Activated naive CD4-positive, alpha-beta T cell treated with anti-CD3 and anti-CD28 coated beads for 36 hours (primary cell): ENCODE measurements around the gene EIF4G2. TPM values are rescaled to one million over a fixed set of nuclear protein-coding genes. Genes with fewer than 3 reads are reported as not detected.

Experiments
- CTCF ChIA-PET: fragments of 350-600 bp; sonication (Branson Sonifier 250); formaldehyde crosslinking; loops from one replicate; lab custom pipeline; 2021; ENCODE audit warnings: antibody characterized with exemption; lab: Charles Lee
- DNase-seq: peaks from one replicate; pipeline ENCODE4 v3.0.0-alpha.2; 2020
- H3K27ac Mint-ChIP-seq: one replicate; pipeline ENCODE4 v1.8.0; 2021; ENCODE audit warnings: mild to moderate bottlenecking, mixed read lengths
- H3K27me3 Mint-ChIP-seq: one replicate; pipeline ENCODE4 v1.8.0; 2021; ENCODE audit warnings: low read depth, mixed read lengths
- H3K36me3 Mint-ChIP-seq: one replicate; pipeline ENCODE4 v1.8.0; 2021; ENCODE audit warnings: low read depth, mixed read lengths
- H3K4me1 Mint-ChIP-seq: one replicate; pipeline ENCODE4 v1.8.0; 2021; ENCODE audit warnings: low read depth, mixed read lengths
- H3K4me3 Mint-ChIP-seq: one replicate; pipeline ENCODE4 v1.8.0; 2021; ENCODE audit warnings: mild to moderate bottlenecking, moderate library complexity, mixed read lengths
- H3K9me3 Mint-ChIP-seq: one replicate; pipeline ENCODE4 v1.8.0; 2021; ENCODE audit warnings: mixed read lengths
- intact Hi-C: fragments of 100-400 bp; cut with micrococcal nuclease; formaldehyde crosslinking; loops from one replicate; pipeline ENCODE4 v1.15.1; 2023
- total RNA-seq, 2 experiments: library from RNA; stranded (reverse); gene quantifications; one replicate each; pipeline ENCODE4 v1.2.3, GENCODE V29; 2021

Gene EIF4G2
- total RNA-seq, 2 experiments from 2014 or later: 640 to 734 TPM

DNA sequence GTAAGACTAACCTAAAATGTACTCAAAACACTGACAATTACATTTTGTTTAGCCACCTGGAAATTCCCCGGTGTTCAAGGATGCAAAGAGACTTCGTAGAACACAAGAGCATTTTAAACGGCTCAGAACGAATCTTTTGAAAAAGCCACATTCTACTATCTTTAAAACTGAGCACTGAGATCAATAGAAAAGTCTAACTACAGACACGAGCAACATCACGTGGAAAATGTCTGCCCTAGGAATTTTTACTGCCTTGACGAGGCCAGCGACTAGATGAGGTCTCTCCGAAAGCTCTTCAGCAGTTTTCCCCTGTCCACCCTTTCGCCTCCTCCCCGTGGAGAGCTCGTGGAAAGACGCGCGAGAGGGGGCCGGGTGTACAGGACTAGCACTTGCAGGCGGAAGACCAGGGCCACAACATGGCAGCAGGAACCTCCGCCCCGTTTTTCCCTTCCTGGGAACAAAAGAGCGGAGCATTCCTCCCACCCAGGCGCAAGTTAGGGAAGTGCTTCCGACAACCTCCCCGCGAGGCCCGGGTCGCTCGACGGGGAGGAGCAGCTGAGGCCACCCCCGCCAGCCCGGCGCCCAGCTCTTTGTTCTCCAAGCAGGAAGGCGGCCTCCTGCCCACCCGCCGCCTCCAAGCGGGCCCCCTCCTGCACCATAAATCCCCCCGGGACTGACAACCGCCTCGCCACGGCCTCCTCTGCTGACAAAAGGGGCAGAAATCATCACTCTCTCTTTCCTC, 1.1 kb downstream of the EIF4G2 start:
- peaks cover 48% of the 10 kb centered on the region for H3K4me1 Mint-ChIP-seq
- peaks cover 48% of the 10 kb centered on the region for H3K36me3 Mint-ChIP-seq
- CTCF ChIA-PET: interaction anchor here (3.1 kb wide), 1 partner anchor 15 kb away, joined by 18 read pairs; no protein-coding TSS in a partner anchor
- DNase-seq: peak; percentile 58
- H3K27me3 Mint-ChIP-seq: no peaks in the 10 kb centered on the region
- H3K4me3 Mint-ChIP-seq: peak overlapping the region; percentile 95
- H3K27ac Mint-ChIP-seq: peak overlapping the region; percentile 97
- H3K9me3 Mint-ChIP-seq: no peaks in the 10 kb centered on the region
- intact Hi-C loops: loop anchor here (1.0 to 5.0 kb wide), 8 partner anchors 9 to 1036 kb away; partner anchors contain the start of genes CTR9, GALNT18, RNF141 and ZBED5

DNA sequence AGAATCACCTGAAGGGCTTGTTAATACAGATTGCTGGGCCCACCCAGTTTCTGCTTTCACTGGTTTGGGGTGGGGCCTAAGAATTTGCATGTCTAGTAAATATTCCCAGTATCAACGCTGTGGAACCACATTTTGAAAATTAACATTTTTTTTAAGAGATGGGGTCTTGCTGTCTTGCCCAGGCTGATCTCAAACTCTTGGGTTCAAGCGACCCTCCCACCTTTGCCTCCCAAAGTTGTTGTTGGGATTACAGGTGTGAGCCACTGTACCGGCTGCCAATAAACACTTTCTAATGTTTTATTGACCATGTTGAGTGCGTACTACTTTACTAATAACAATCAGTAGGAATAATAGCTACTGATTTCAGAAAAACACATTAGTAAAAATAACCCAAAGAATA, 2.5 kb downstream of the EIF4G2 start:
- DNase-seq: no peak
- Mint-ChIP-seq H3K4me3 (peak overlapping the region; percentile 95), H3K27ac (peak overlapping the region; percentile 97), H3K27me3 (no peaks in the 10 kb centered on the region), H3K4me1 (peaks cover 62% of the 10 kb centered on the region), H3K9me3 (no peaks in the 10 kb centered on the region), H3K36me3 (peaks cover 62% of the 10 kb centered on the region)
- CTCF ChIA-PET: interaction anchor here (1.1 kb wide), 1 partner anchor 13 kb away, joined by 4 read pairs; no protein-coding TSS in a partner anchor
- intact Hi-C loops: loop anchor here (5.0 kb wide), 3 partner anchors 126 to 816 kb away; partner anchors contain the start of genes GALNT18 and RNF141

DNA sequence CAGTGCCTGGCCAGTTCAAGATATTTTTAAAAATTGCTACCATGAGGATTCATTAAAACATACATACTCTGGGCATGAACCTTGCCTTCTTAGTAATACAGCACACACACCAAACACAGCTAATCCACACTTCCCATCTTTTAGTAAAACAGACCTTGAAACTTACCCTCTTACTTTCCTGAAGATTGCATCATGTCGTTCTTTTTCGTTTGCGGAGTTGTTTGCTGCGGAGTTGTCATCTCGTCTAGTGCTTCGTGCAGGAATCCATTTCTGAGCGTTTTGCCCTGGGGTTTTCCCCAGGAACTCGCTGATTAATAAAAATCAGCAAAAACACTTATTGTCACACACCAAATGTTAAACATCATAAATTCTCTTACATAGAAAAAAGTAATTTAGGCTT, 3.0 kb downstream of the EIF4G2 start:
- H3K4me3 Mint-ChIP-seq: peak overlapping the region; percentile 22
- no peaks in the 10 kb centered on the region for H3K9me3 Mint-ChIP-seq
- H3K36me3 Mint-ChIP-seq: peaks cover 66% of the 10 kb centered on the region
- H3K27ac Mint-ChIP-seq: peak overlapping the region; percentile 97
- H3K4me1 Mint-ChIP-seq: peaks cover 65% of the 10 kb centered on the region
- DNase-seq: peak; percentile 12
- CTCF ChIA-PET: interaction anchor here (3.6 kb wide), 1 partner anchor 13 kb away, joined by 32 read pairs; no protein-coding TSS in a partner anchor
- intact Hi-C loops: loop anchor here (5.0 kb wide), 3 partner anchors 127 to 817 kb away; partner anchors contain the start of genes GALNT18 and RNF141
- no peaks in the 10 kb centered on the region for H3K27me3 Mint-ChIP-seq

DNA sequence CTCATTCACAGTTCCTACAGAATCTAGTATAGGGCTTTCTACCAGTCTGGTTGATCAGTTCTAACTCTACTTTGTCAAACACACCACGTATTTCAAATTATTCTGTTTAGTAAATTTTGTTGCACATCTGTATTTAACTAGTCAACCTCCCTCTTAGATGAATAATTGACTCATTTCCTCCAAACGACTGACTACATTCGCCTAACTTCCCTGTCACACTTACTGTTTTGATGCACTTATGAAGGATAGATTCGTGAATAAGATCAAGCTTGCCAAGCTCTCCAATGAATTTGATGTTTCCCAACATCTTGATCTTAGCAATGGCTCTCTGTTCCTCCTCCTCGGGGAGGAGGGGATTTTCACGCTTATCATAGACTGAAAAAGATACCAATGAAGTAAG, 5.0 kb downstream of the EIF4G2 start:
- H3K27ac Mint-ChIP-seq: peak overlapping the region; percentile 10
- intact Hi-C loops: no loop called here
- H3K4me3 Mint-ChIP-seq: no peak overlapping the region
- DNase-seq: no peak
- peaks cover 74% of the 10 kb centered on the region for H3K4me1 Mint-ChIP-seq
- H3K36me3 Mint-ChIP-seq: peaks cover 84% of the 10 kb centered on the region
- CTCF ChIA-PET: interaction anchor here (0.8 to 3.6 kb wide), 4 partner anchors 10 to 224 kb away, joined by 3 to 32 read pairs (median 4); no protein-coding TSS in a partner anchor
- no peaks in the 10 kb centered on the region for H3K27me3 Mint-ChIP-seq
- no peaks in the 10 kb centered on the region for H3K9me3 Mint-ChIP-seq

DNA sequence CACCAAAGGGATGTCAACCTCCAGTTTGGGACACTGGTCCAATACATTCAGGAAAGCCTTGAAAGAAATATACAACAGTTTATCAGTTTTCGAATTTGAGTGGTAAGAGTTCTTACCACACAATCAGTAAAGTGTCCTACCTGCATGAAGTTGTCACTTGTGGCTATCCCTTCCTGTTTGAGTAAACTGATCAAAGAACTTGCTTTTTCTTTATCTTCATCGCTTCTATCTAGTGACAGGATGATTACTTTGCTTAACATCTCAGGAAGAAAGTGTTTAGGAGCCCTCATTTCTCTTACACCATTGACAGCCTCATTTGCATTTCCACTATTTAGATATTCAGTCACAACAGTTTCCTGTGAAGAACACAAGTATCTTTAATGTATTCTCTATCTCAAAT, 8.4 kb downstream of the EIF4G2 start:
- Mint-ChIP-seq H3K9me3 (no peaks in the 10 kb centered on the region), H3K36me3 (peaks cover 68% of the 10 kb centered on the region), H3K4me3 (no peak overlapping the region), H3K4me1 (peaks cover 62% of the 10 kb centered on the region), H3K27me3 (no peaks in the 10 kb centered on the region), H3K27ac (peak overlapping the region; percentile 81)
- intact Hi-C loops: no loop called here
- no peak for DNase-seq
- CTCF ChIA-PET: interaction anchor here (1.2 to 2.1 kb wide), 3 partner anchors 8 to 134 kb away, joined by 3 to 8 read pairs (median 3); no protein-coding TSS in a partner anchor

DNA sequence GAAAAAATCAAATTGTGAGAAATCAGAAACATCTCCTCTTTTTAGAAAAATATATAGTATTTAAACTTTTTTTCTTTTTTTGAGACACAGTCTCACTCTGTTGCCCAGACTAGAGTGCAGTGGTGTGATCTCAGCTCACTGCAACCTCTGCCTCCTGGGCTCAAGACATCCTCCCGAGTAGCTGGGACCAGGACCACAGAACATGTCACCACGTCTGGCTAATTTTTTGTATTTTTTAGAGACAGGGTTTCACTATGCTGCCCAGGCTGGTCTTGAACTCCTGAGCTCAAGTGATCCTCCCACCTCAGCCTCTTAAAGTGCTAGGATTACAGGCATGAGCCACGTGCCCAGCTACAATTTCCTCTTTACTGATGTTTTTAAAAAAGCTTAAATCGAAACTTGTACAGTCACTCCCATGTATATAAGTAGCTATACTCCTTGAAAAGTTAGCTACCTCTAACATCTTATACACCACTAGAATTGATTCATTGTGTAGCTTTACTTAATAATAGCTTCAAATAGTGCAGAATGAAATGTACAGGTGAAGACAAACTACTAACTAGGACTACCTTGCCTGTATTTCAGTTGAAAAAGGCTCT, 10.3 kb downstream of the EIF4G2 start:
- H3K9me3 Mint-ChIP-seq: no peaks in the 10 kb centered on the region
- intact Hi-C loops: loop anchor here (1.0 kb wide), 1 partner anchor 10 kb away; the partner anchor contains the start of gene EIF4G2
- H3K4me3 Mint-ChIP-seq: no peak overlapping the region
- CTCF ChIA-PET: interaction anchor here (1.9 kb wide), 1 partner anchor 229 kb away, joined by 5 read pairs; no protein-coding TSS in a partner anchor
- H3K27ac Mint-ChIP-seq: peak overlapping the region; percentile 39
- no peaks in the 10 kb centered on the region for H3K27me3 Mint-ChIP-seq
- H3K36me3 Mint-ChIP-seq: peaks cover 52% of the 10 kb centered on the region
- H3K4me1 Mint-ChIP-seq: peaks cover 51% of the 10 kb centered on the region
- no peak for DNase-seq

DNA sequence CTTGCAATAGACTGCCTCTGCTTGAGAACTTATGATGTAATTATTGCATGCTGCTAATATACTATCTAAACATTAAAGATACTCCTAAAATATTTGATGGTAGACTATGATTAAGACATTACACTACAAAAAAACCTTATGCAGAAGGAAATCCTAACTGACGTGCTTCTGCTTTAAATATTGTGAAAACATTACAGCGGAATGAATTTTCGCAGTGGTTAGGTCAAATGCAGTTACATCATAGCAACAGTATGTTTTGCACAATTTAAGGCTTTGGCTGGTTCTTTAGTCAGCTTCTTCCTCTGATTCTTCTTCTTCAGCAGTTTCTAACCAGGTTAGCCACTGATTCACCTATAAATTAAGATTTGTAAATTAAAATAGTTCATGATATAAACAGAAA, 11.2 kb downstream of the EIF4G2 start:
- Mint-ChIP-seq H3K27ac (no peak overlapping the region), H3K4me1 (peaks cover 53% of the 10 kb centered on the region), H3K4me3 (no peak overlapping the region), H3K27me3 (no peaks in the 10 kb centered on the region), H3K36me3 (peaks cover 47% of the 10 kb centered on the region), H3K9me3 (no peaks in the 10 kb centered on the region)
- CTCF ChIA-PET: interaction anchor here (1.9 kb wide), 1 partner anchor 230 kb away, joined by 5 read pairs; no protein-coding TSS in a partner anchor
- DNase-seq: no peak
- intact Hi-C loops: no loop called here

DNA sequence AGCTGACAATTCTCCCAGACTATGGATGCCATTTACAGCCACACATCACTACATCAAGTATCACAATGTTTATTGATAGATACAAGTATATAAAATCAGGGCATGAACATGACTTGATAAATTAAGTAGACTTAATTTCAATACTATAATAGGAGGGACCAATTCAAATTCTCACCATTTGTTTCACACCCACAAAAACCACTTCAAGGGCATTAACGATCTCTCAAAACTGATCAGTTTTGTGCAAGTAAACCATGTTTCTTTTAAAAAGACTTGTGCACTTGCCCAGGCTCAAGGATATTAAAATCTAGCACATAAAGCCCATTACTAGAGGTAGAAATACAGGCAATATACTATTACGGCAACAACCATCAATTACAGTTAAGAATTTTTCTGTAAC, 11.7 kb downstream of the EIF4G2 start:
- intact Hi-C loops: no loop called here
- H3K27ac Mint-ChIP-seq: no peak overlapping the region
- H3K36me3 Mint-ChIP-seq: peaks cover 41% of the 10 kb centered on the region
- CTCF ChIA-PET: interaction anchor here (1.5 to 1.9 kb wide), 2 partner anchors 230 to 231 kb away, joined by 5 to 9 read pairs; no protein-coding TSS in a partner anchor
- no peak overlapping the region for H3K4me3 Mint-ChIP-seq
- DNase-seq: no peak
- no peaks in the 10 kb centered on the region for H3K27me3 Mint-ChIP-seq
- H3K4me1 Mint-ChIP-seq: peaks cover 48% of the 10 kb centered on the region
- no peaks in the 10 kb centered on the region for H3K9me3 Mint-ChIP-seq

DNA sequence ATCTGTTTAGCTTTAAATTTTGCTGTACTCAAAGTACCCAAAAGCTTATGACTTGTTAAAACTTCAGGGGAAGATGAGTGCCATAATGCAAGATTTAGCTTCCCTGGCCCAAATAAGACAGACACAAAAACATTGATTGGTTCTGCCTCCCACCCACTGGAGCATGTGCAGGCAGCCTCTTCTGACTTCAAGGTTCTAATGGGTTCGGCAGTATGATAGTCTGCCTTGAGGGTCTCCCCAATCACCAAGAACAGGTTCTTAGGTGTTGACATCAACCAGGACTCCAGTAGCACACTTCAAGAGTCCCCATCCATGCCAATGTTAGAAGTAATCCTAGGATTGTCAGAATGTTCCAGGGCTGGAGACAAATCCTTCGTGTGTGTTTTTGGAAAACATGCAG, 12.5 kb downstream of the EIF4G2 start:
- intact Hi-C loops: no loop called here
- no peak overlapping the region for H3K27ac Mint-ChIP-seq
- CTCF ChIA-PET: interaction anchor here (1.2 to 1.5 kb wide), 3 partner anchors 44 to 231 kb away, joined by 3 to 9 read pairs (median 4); no protein-coding TSS in a partner anchor

DNA sequence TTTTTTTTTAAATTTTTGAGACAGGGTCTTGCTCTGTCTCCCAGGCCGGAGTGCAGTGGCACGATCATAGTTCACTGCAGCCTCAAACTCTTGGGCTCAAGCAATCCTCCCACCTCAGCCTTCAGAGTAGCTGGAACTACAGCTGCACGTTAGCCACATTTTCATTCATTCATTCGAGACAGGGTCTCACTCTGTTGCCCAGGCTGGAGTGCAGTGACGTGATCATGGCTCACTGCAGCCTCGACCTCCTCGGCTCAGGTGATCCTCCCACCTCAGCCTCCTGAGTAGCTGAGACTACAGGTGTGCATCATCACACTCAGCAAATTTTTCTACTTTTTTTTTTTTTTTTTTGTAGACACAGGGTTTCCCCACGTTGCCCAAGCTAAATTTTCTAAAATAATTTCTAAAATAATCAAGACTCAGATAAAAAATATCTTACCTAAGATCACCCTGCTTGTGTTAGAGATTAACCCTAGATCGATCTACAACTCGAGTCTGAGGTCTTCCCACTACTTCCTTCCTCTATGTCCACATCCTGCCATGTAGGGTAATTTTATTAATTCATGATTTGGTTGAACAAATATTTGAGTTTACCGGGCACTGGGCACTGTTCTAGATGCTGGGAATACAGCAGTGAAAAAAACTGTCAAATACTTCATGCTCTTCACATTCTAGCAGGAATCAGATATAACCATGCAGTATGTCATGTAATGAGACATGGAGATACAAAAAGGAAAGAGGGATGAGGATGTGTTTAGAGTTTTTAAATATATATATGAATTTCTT, 15.1 kb downstream of the EIF4G2 start:
- no peak overlapping the region for H3K4me3 Mint-ChIP-seq
- CTCF ChIA-PET: interaction anchor here (0.6 to 4.2 kb wide), 32 partner anchors 7 to 244 kb away, joined by 3 to 32 read pairs (median 6); partner anchors contain the start of gene EIF4G2

More for the DNA sequence above, 12.5 kb downstream of the EIF4G2 start:
- Mint-ChIP-seq H3K36me3 (peaks cover 34% of the 10 kb centered on the region), H3K4me1 (peaks cover 40% of the 10 kb centered on the region), H3K4me3 (no peak overlapping the region), H3K27me3 (no peaks in the 10 kb centered on the region), H3K9me3 (no peaks in the 10 kb centered on the region)
- no peak for DNase-seq

DNA sequence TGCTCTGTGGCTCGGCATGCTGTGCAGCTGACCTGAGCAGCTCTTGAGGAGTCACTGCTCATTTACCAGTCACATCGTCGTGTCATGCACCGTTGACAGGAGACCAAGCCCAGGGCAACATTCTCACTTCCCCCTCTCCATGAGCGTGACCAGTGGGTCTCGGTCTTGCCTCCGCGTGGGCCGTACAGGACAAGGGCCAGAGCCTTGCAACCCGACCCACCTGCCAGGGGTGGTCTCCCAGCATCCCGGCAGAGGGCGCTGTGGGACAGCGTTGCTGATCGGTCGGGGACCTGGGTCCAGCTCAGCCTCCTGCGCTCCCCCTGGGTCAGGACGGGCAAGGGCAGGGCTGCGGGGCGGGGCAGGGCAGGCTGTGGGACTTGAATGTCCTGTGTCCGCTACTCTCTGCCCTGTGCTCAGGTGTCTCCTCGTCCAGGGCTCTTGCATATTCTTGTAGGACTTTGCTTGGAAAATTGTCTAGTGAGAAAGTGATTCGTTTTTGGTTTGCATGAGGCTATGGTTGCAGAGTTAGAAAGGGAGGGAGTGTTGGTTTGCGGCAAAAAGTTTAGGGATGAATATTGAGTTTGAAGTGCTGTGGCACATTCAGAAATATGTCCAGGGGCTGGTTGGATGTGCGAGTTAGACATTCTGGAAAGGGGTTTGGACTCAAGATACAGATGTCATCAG, 16.2 kb downstream of the EIF4G2 start:
- CTCF ChIA-PET: interaction anchor here (0.6 to 4.2 kb wide), 44 partner anchors 9 to 301 kb away, joined by 3 to 32 read pairs (median 5); partner anchors contain the start of gene EIF4G2
- peaks cover 9% of the 10 kb centered on the region for H3K36me3 Mint-ChIP-seq
- peaks cover 14% of the 10 kb centered on the region for H3K4me1 Mint-ChIP-seq
- DNase-seq: peak; percentile 90
- H3K9me3 Mint-ChIP-seq: no peaks in the 10 kb centered on the region
- no peak overlapping the region for H3K4me3 Mint-ChIP-seq
- H3K27me3 Mint-ChIP-seq: no peaks in the 10 kb centered on the region
- H3K27ac Mint-ChIP-seq: no peak overlapping the region
- intact Hi-C loops: loop anchor here (1.0 to 5.0 kb wide), 6 partner anchors 114 to 995 kb away; no protein-coding TSS in a partner anchor

More for the DNA sequence above, 15.1 kb downstream of the EIF4G2 start:
- Mint-ChIP-seq H3K9me3 (no peaks in the 10 kb centered on the region), H3K4me1 (peaks cover 18% of the 10 kb centered on the region), H3K27me3 (no peaks in the 10 kb centered on the region), H3K27ac (no peak overlapping the region), H3K36me3 (peaks cover 12% of the 10 kb centered on the region)
- DNase-seq: no peak
- intact Hi-C loops: loop anchor here (5.0 kb wide), 2 partner anchors 364 to 474 kb away; no protein-coding TSS in a partner anchor
